Neural progenitor cell (in vitro differentiated cells): ENCODE measurements around the gene ADGRF1.

Experiments used
- CTCF ChIP-seq: fragments of 200-600 bp; sonication (generic); IDR thresholded peaks from 2 replicates; pipeline ENCODE4 v1.5.1; 2017; ENCODE audit warnings: antibody characterized with exemption, mild to moderate bottlenecking
- EZH2 ChIP-seq: fragments of 200-600 bp; sonication (generic); IDR thresholded peaks from 2 replicates; pipeline ENCODE4 v1.6.1; 2017; ENCODE audit warnings: antibody characterized with exemption, mild to moderate bottlenecking, moderate library complexity
- EZH2phosphoT487 ChIP-seq: fragments of 200-600 bp; sonication (generic); IDR thresholded peaks from 2 replicates; pipeline ENCODE4 v1.6.1; 2017; ENCODE audit warnings: antibody characterized with exemption

GRCh38 chr6:47041741-47042140 lies 391 bp downstream of the ADGRF1 start:
- TF ChIP-seq CTCF (no peak), EZH2phosphoT487 (no peak), EZH2 (no peak)
